Putamen (tissue), 1 donor: ENCODE measurements around the gene LSM3.
A peak's percentile ranks its signal among the peaks of the same experiment; 100 is the strongest.

Source experiments
- DNase-seq: peaks from one replicate; pipeline ENCODE4 v3.0.0-alpha.2; 2016; ENCODE audit warnings: low spot score

Gene LSM3

DNA sequence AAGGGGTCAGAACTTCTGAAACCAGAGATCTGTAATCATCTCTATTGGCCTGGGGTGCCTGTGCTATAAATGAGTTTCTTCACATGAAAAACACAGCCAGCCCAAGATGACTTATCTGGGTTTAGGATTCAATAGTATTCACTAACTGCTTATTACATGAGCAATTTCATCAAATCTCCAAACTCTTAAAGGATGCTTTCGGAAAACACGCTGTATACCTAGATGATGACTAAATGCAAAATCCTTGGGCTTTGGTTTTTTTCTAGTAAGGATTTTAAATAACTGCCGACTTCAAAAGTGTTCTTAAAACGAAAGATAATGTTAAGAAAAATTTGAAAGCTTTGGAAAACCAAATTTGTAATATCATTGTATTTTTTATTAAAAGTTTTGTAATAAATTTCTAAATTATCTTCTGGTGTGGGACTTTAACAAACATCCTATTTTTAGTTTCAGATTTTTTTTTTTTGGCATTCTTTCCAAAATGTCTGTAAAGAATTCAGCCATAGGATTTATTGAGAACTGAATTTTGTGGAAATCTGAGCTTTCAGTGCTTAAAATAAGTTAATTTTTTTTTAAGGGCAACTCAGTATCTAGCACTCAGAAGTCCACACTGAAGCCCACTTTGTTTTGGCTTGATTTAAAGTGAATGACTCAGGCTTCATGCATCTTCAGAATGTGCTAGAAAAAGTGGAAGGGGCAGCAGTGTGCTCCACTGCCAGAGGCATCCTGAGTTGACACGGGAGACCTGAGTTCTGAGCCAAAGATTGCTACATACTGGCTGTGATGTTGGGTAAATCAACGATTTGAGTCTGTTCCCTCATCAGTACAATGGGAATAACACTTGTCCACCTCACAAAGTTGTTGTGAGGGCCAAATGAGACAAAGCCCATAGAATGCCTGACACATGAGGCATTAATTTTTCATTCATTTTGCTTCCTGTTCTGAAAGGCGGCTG, 35.1 kb upstream of the LSM3 start:
- DNase-seq = no peak

DNA sequence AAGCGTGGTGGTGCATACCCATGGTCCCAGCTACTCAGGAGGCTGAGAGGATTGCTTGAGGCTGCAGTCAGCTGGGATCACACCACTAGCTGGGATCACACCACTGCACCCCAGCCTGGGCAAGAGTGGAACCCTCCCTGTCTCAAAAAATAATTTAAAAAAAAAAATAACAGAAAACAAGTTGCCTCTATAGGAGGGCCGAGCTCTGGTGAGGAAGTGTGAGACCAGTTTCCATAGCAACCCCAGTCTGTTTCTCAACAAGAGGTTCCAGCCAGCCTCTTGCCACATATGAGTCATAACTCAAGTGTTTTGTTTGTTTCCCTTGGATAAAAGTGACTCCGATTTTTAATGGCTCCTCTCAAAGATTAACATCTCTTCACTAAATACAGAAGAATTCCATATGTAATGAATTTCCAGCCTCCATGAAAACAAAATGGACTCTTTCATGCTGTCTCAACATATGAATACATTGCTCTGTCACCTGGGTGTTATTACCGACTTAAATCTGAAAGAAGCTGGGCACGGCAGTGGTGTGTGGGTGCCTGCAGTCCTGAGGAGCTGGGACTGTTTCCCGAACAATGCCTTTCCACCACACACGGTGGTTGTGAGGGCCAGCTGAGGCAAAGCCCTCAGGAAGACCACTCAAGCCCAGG, 34.1 kb upstream of the LSM3 start:
- DNase-seq = peak; percentile 62

DNA sequence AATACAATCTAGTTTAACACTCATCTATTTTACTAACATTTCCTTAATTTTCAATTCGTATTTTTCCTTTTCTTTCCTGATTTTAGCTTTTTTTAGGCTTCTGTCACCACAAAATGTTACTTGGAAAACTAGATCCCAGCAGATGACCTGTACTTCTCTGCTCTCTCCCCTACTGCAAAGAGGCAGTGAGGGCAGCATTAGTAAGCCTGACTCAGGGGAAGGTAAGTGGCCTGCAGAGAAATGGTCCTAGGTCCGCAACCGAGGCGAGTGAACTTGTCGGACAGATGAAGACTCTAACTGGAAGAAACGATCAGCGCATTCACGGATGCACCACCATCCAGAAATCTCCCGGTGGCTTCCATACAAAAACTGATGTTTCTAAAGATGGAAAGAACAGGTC, 33.4 kb upstream of the LSM3 start:
- DNase-seq = no peak

DNA sequence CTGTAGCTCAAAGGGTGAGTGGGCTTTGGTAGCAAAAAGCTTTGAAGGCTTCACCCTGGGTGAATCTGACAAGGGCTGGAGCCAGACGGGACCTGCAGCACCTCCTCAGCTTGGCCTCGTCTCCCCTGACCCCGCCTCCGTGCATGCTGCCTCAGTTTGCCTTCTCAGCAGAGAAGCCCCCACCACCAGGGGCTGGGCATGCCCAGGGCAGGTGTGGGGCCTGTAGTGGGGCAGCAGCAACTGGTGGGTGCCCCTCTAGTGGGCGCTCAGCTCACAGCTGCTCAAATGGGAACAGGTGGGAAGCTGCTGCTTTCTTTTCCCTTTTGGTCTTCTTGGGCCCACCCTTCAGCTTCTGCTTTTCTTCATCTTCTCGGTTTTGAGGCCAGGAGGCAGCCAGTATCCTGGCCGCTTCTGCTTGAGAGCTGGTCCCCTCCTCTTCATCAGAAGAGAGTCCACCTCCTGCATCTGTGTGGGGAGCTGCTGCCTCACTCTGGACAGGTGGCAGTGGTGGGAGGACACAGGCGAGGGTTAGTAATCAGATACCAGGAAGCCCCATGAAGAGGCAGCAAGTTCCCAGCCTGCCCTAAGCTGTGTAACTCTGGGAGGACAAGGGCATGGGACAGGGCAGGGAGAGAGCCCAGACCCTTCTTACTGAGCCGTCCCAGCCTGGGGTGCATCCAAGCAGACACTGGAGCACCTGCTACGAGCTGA, 32.8 kb upstream of the LSM3 start:
- no peak for DNase-seq

DNA sequence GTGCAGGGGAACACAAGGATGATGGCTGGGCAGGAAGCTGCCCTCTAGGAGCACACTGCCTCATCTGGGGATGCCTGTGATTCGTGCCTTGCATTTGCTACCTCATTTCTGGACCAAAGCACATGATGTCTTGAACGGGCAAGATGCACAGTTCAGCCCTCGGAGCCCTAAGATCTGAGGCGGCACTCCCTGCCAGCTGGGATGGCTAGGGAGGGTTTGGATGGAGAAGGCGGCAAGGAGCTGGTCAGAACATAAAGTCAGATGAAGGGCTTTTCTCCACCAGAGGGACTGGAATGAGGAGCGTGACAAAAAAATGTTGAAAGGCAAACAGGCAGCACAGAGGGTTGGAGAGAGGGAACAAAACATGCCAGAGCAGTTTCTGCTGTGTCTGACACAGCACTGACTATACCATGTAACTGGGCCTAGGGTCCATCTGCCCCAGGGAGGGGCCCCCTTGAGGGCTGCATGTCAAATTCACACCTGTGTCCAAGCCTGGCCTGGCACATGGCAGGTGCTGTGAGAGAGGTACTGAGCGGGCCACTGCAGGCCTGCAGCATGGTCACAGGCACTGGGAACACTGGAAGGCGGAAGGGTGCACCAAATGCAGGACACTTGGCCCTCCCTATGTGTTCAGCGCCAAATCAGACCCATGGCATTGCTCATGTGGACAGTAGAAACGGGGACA, 32.1 kb upstream of the LSM3 start:
- no peak for DNase-seq

DNA sequence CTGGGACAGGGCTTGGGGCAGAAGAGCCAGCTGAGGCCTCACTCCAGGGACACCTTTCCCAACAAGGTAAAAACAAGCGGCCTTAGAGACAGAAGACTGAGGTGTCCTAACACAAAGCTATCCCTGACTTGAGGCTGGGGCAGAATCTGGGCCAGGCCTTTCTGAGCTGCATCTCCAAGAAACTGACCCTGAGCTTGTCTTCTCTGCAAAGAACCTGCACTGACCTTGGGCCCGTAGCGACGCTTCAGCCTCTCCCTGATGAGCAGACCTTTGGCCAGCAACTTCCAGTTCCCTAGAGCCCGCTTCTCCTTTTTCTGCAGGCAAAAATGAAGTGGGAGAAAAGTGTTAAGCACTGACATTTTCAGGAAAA, 31.6 kb upstream of the LSM3 start:
- no peak for DNase-seq

DNA sequence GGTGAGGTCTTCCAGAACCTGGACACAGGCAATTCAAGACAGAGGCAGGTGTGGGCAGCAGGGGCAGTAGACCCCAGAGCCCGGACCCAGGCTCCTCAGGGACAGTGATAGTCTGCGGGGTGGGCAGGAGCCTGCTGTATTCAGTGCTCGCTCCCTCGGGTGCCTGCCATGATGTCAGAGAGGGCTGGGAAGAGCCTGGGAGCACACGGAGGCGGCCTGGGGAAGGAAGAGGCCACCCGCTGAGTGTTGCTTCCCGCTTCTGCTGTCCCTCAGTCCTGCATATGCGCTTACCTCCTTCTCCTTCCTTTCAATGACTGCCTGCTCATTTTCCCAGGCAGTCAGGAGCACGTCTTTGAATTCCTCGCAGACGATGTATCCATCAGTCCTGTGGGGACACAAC, 31.0 kb upstream of the LSM3 start:
- DNase-seq = no peak

DNA sequence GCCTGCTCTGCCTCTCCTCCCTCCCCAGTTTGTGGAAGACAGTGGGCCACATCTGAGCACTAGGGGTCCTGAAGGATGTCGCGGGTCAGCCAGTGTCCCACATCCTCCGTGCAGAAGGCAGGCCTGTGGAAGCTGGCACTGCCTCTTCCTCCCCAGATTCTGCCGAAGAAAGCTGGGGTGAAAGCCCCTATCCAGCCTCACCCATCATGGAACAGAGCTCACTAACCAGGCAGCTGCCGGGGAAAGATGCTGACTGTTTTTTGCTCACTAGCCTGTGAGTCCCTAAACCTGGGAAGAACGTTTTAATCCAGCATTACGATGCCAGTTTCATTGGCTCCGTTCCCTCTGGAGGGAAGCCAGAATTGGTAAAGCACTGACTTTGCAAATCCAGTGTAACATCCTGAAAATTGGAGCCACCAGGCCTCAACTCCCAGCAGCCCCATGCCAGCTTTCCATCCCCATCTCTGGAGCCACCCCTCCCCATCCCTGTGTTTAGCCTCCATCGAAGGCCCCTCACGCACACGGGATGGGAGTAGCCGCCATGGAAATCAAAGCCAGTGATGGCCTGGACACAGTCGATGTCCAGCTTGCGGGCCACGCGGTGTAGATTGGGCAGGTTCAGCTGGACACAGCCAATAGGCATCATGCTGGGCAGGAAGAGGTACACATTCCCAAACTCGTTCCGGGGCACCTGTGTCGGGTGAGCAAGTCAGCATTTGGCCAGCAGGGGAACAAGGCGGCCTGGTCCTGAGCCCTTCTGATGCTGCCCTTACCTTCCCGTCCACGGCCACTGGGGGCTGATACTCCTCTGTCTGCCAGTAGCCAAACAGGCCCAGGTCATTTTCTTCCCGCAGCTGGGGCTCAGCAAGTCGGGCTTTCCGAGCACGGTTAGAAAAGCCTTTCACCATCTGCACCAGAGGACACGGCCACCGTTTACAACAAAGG, 30.3 kb upstream of the LSM3 start:
- DNase-seq = no peak

DNA sequence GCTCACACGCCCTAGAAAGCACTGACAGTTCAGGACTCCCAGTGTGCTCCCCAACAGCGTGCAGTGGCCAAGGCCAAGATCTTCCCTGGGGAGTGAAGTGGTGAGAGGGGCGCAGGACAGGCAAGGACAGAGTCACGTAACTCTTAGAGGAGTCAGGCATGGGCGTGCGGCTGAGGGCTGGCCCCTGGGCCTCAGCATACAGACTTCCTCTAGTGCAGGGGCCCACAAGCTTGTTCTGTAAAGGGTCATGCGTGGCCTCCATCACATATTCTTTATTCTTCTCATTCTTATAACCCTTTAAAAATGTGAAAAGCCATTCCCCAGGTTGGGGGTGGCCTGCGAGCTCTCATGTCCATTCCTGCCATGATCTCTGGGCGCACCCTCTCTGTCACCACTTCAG, 28.5 kb upstream of the LSM3 start:
- no peak for DNase-seq

DNA sequence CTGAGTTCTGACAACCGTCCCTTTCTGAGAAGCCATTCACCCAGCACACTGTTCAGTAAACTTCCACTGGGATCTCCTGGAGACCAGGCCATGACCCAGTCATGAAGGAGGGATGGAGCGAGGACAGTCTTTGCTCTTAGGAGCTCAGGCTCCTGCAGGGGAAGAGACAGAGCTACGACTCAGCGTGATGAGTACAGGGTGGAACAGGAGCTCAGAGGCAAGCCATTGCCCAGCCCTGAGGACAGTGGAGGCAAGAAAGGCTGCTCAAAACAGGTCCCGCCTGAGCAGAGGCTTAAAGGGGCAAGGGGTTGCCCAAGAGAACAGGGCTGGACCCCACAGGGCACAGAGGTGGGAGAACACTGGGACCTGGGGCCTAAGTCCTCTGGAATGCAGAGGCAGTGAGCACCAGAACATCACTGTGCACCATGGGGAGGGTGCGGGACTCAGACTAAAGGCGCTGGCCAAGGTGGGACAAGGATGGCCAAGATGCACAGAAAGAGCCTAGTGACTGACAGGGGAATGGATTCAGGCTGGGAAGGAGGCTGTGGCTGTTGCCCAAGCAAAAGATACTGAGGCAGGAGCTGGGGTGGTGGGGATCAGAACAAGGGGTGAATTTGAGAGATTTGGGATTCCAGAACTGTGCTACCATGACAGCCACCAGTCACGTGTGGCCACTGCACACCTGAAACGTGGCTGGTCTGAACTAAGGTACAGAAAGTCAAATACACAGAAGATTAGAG, 28.0 kb upstream of the LSM3 start:
- no peak for DNase-seq

DNA sequence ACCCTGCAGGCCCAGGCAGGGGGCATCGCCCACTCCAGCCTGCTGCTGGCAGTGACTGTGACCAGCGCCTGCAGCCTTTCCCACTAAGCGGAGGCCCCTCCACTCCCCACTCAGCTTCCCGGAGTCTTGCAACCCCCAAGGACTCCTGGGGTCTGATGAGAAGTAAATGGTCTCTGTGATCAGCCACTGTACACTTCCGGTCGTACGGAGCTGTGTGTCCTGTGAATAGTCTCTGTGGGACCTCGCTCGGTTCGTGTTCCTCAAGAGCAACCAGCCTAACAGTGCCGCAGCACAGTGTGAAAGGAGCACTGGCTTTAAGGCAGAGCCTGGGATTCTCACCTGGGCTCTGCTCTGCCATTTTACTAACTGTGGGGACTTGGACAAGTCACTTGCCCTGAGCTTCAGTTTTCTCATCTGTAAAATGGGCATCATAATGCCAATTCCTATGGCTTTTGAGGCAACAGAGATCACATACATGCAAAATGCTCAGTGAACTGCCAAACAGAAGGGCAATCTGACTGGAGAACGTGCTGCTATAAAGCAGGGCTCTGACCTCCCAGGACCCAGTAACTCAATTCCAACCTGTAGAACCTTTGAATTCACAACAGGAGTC, 27.0 kb upstream of the LSM3 start:
- DNase-seq = no peak

DNA sequence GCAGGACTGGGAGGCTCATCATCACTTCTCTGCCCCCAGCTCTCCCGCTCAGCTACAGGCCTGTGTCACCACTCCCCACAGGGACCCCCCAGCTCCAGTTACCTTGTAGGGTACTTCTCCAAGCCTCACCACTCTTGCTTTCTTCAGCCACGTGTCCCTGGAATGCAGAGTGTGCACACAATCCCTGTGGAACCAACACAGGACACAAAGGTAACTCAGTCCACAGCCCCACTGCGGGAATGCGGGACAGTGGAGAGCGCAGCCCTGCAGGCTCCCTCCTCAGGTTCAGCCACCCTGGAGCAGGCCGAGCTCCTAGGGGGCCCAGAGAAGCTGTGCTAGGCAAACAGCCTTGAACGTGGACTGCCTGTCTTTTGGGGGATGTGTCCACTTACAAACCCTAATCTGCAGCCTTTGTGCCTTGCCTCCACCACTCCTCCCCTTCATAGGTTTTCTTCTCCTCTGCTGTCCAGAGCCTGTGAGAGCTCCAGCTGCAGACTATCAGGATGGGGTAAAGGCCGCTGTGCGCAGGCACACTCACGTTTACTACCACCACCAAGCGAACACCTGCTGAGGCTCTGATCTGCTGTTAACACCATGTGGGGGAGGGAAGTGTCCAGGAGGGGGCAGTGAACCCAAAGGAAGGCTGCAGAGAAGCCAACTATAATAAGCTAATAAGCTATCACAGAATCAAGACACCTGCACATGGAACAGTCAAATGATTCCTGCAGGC, 26.2 kb upstream of the LSM3 start:
- no peak for DNase-seq

DNA sequence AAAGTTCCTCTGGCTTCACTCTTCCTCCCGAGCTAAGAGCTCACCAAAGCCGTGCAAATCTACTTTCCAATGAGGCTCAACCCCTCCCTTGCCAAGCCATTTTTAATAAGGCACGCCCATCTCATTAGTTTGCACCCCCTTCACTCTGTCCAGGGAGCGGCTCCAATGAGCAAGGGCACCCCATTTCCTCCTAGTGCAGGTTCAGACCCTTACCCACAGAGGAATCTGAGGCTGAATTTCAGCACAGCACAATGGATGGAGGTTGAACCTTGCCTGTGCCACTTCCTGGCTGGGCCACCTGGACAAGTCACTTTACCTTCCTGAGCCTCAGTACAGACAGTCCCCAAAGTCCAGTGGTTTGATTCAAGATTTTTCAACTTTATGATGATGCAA, 25.7 kb upstream of the LSM3 start:
- no peak for DNase-seq

DNA sequence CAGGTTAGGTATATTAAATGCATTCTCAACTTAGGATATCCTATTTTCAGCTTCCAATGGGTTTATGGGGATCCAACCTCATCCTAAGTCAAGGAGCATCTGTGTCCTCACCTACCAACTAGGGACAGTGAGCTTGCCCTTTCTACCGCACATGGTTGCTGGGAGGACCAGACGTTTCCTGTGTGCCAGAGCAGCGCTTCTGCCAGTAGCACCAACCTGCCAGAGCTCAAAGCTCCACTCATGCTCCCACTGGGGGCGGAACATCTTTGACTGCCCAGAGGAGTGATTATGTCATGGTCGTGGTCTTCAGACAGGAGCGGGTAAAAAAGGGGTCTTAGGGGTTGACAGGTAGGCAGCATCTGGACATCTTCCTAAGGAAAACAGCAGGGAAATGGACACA, 25.0 kb upstream of the LSM3 start:
- DNase-seq = no peak

DNA sequence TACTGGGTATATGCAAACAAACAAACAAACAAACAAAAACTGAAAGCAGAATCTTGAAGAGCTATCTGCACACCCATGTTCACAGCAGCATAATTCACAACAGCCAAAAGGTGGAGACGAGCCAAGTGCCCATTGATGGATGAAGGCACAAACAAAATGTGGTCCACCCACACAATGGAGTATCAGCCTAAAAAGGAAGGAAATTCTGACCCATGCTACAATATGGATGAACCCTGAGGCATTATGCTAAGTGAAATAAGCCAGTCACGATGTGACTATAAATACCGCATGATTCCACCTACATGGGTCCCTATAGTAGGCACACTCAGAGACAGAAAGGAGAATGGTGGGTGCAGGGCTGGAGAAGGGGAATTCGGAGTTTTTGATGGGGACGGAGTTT, 24.3 kb upstream of the LSM3 start:
- no peak for DNase-seq

DNA sequence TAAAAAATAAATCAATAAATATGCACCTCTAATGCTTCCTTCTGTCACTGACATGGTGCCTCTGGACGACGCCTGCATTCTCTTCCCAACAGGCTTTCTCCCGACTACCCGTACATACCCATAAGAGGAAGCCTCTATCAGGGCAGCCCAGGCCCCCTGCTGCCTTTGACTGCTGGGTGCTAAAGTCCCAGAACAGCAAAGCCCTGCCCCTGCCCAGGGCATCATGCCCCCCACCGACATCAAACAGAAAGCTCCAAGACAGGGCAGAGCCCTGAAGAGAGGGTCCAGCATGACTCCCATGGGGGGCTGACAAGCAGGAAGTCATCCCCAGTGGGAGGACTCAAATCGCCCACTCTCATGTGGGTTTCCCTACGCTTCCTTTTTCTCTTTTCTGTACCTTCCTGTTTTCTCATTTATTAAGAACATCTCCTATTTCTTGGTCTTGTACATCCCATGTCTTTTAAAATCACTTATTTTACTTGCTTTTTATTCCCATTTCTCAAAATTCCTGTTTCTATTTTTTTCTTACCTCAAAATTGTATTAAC, 23.6 kb upstream of the LSM3 start:
- no peak for DNase-seq

DNA sequence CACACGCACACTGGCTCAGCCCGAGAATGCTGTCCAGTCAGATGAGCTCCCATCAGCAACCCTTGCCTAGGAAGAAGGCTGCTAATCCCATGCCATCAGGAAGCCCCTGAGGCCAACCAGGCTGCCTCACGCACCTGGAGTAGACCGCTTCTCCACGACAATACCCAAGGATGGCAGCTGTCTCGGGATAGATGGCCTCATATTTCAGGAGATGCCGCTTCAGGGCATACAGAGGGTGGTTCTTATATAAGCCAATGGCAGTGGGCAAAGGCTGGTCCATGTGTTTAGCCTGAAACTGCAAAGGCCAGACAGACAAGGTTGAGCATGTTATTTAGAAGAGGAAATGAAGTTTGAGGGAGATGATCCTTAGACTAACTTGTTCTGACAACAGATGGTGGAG, 22.4 kb upstream of the LSM3 start:
- DNase-seq = no peak

DNA sequence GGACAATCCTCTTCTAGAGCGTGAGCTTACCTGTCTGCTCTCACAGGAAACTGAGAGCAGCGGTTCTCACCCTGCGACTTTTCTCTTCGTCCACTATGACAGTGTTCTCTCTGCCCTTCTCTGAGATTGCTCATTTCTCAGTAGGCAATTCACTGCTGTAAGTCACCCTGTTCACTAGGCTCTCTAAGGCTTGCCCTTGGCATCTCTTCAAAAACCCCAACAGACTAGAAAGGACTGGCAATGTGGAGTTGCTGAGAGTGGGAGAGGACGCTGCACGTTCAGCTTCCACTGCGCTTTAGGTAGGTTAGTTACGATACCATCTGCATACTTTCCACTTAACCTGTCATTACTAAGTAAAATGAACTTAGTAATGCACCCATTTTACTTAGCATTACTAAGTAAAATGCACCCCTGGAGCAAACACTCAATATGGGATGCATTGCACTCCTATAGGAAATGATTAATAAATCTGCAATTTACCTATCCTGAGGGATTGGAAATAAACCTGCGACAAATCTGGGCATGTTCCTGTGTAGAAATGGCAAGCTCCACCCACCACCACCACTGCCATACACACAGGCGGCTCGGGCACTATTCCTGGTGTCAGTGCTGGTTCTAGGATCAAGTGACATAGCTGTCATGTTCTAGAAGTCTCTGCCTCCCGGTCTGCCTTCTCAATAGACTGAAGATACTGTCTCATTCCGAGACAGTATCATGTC, 21.6 kb upstream of the LSM3 start:
- no peak for DNase-seq
